ENCODE results near the gene CUL2.
"Not testable (repeated sequence)": the region's sequence is repeated elsewhere in the genome, so short reads cannot be mapped to it uniquely, and the experiment has no call there.

Gene CUL2

GRCh38 chr10:35075228-35075627 lies 14.9 kb downstream of the CUL2 start:
- no peak overlapping the region for H3K27ac ChIP-seq (ENCODE audit: low read length)
- H3K36me3 ChIP-seq (ENCODE audit: insufficient read depth, low read depth, low read length) = 0 out of 2 replicates have a peak, but pooled peaks cover 3% of the 10 kb centered on the region
- no peaks in the 10 kb centered on the region for H3K9me3 ChIP-seq (ENCODE audit: insufficient read depth, low read depth, low read length)
- H3K4me1 ChIP-seq (ENCODE audit: insufficient read depth, low read length) = no peaks in the 10 kb centered on the region
- no peaks in the 10 kb centered on the region for H3K27me3 ChIP-seq (ENCODE audit: insufficient read depth, low read length)
- no peak overlapping the region for H3K4me3 ChIP-seq (ENCODE audit: low read length)
- H3K9ac ChIP-seq (ENCODE audit: low read depth, low read length) = no peak overlapping the region

- Histone ChIP-seq H3K27ac (ENCODE audit: low read length) (no peak overlapping the region), H3K9me3 (ENCODE audit: insufficient read depth, low read depth, low read length) (no peaks in the 10 kb centered on the region), H3K4me3 (ENCODE audit: low read length) (no peak overlapping the region), H3K9ac (ENCODE audit: low read depth, low read length) (no peak overlapping the region), H3K36me3 (ENCODE audit: insufficient read depth, low read depth, low read length) (0 out of 2 replicates have a peak, but pooled peaks cover 6% of the 10 kb centered on the region), H3K27me3 (ENCODE audit: insufficient read depth, low read length) (no peaks in the 10 kb centered on the region), H3K4me1 (ENCODE audit: insufficient read depth, low read length) (no peaks in the 10 kb centered on the region)
Observed at GRCh38 chr10:35074266-35074665, 15.9 kb downstream of the CUL2 start.

- no peaks in the 10 kb centered on the region for H3K9me3 ChIP-seq (ENCODE audit: insufficient read depth, low read depth, low read length)
- H3K27ac ChIP-seq (ENCODE audit: low read length) = no peak overlapping the region
- H3K27me3 ChIP-seq (ENCODE audit: insufficient read depth, low read length) = no peaks in the 10 kb centered on the region
- peaks cover 19% of the 10 kb centered on the region for H3K36me3 ChIP-seq (ENCODE audit: insufficient read depth, low read depth, low read length)
- no peak overlapping the region for H3K4me3 ChIP-seq (ENCODE audit: low read length)
- no peak overlapping the region for H3K9ac ChIP-seq (ENCODE audit: low read depth, low read length)
- no peaks in the 10 kb centered on the region for H3K4me1 ChIP-seq (ENCODE audit: insufficient read depth, low read length)
Observed at GRCh38 chr10:35070521-35070920, 19.6 kb downstream of the CUL2 start.

- no peaks in the 10 kb centered on the region for H3K4me1 ChIP-seq (ENCODE audit: insufficient read depth, low read length)
- no peaks in the 10 kb centered on the region for H3K9me3 ChIP-seq (ENCODE audit: insufficient read depth, low read depth, low read length)
- H3K27me3 ChIP-seq (ENCODE audit: insufficient read depth, low read length) = no peaks in the 10 kb centered on the region
- peaks cover 56% of the 10 kb centered on the region for H3K36me3 ChIP-seq (ENCODE audit: insufficient read depth, low read depth, low read length)
- H3K27ac ChIP-seq (ENCODE audit: low read length) = no peak overlapping the region
- no peak overlapping the region for H3K9ac ChIP-seq (ENCODE audit: low read depth, low read length)
- no peak overlapping the region for H3K4me3 ChIP-seq (ENCODE audit: low read length)
Observed at GRCh38 chr10:35063837-35064454, 26.2 kb downstream of the CUL2 start.

- Histone ChIP-seq H3K9ac (ENCODE audit: low read depth, low read length) (no peak overlapping the region), H3K9me3 (ENCODE audit: insufficient read depth, low read depth, low read length) (no peaks in the 10 kb centered on the region), H3K4me3 (ENCODE audit: low read length) (no peak overlapping the region), H3K27me3 (ENCODE audit: insufficient read depth, low read length) (no peaks in the 10 kb centered on the region), H3K4me1 (ENCODE audit: insufficient read depth, low read length) (peaks cover 7% of the 10 kb centered on the region), H3K27ac (ENCODE audit: low read length) (no peak overlapping the region), H3K36me3 (ENCODE audit: insufficient read depth, low read depth, low read length) (peaks cover 61% of the 10 kb centered on the region)
Observed at GRCh38 chr10:35059481-35059880, 30.7 kb downstream of the CUL2 start.

- peaks cover 59% of the 10 kb centered on the region for H3K36me3 ChIP-seq (ENCODE audit: insufficient read depth, low read depth, low read length)
- peaks cover 7% of the 10 kb centered on the region for H3K4me1 ChIP-seq (ENCODE audit: insufficient read depth, low read length)
- 0 out of 2 replicates have a peak overlapping the region, but pooled peaks have one; percentile 8 for H3K4me3 ChIP-seq (ENCODE audit: low read length)
- no peaks in the 10 kb centered on the region for H3K9me3 ChIP-seq (ENCODE audit: insufficient read depth, low read depth, low read length)
- no peak overlapping the region for H3K27ac ChIP-seq (ENCODE audit: low read length)
- H3K9ac ChIP-seq (ENCODE audit: low read depth, low read length) = no peak overlapping the region
- H3K27me3 ChIP-seq (ENCODE audit: insufficient read depth, low read length) = no peaks in the 10 kb centered on the region
Observed at GRCh38 chr10:35058686-35059085, 31.5 kb downstream of the CUL2 start.

GRCh38 chr10:35058134-35058533 lies 32.0 kb downstream of the CUL2 start:
- Histone ChIP-seq H3K9me3 (ENCODE audit: insufficient read depth, low read depth, low read length) (no peaks in the 10 kb centered on the region), H3K27me3 (ENCODE audit: insufficient read depth, low read length) (no peaks in the 10 kb centered on the region), H3K36me3 (ENCODE audit: insufficient read depth, low read depth, low read length) (peaks cover 60% of the 10 kb centered on the region), H3K4me1 (ENCODE audit: insufficient read depth, low read length) (peaks cover 7% of the 10 kb centered on the region), H3K9ac (ENCODE audit: low read depth, low read length) (no peak overlapping the region), H3K4me3 (ENCODE audit: low read length) (0 out of 2 replicates have a peak overlapping the region, but pooled peaks have one; percentile 8), H3K27ac (ENCODE audit: low read length) (no peak overlapping the region)

- peaks cover 7% of the 10 kb centered on the region for H3K4me1 ChIP-seq (ENCODE audit: insufficient read depth, low read length)
- no peaks in the 10 kb centered on the region for H3K9me3 ChIP-seq (ENCODE audit: insufficient read depth, low read depth, low read length)
- no peaks in the 10 kb centered on the region for H3K27me3 ChIP-seq (ENCODE audit: insufficient read depth, low read length)
- peaks cover 57% of the 10 kb centered on the region for H3K36me3 ChIP-seq (ENCODE audit: insufficient read depth, low read depth, low read length)
- H3K9ac ChIP-seq (ENCODE audit: low read depth, low read length) = no peak overlapping the region
- no peak overlapping the region for H3K4me3 ChIP-seq (ENCODE audit: low read length)
- H3K27ac ChIP-seq (ENCODE audit: low read length) = no peak overlapping the region
Observed at GRCh38 chr10:35056686-35057085, 33.5 kb downstream of the CUL2 start.

- H3K9me3 ChIP-seq (ENCODE audit: insufficient read depth, low read depth, low read length) = no peaks in the 10 kb centered on the region
- H3K27me3 ChIP-seq (ENCODE audit: insufficient read depth, low read length) = no peaks in the 10 kb centered on the region
- no peak overlapping the region for H3K9ac ChIP-seq (ENCODE audit: low read depth, low read length)
- peaks cover 58% of the 10 kb centered on the region for H3K36me3 ChIP-seq (ENCODE audit: insufficient read depth, low read depth, low read length)
- peaks cover 7% of the 10 kb centered on the region for H3K4me1 ChIP-seq (ENCODE audit: insufficient read depth, low read length)
- no peak overlapping the region for H3K4me3 ChIP-seq (ENCODE audit: low read length)
- H3K27ac ChIP-seq (ENCODE audit: low read length) = no peak overlapping the region
Observed at GRCh38 chr10:35056133-35056532, 34.0 kb downstream of the CUL2 start.

GRCh38 chr10:35050568-35050967 lies 39.6 kb downstream of the CUL2 start:
- H3K27me3 ChIP-seq (ENCODE audit: insufficient read depth, low read length) = no peaks in the 10 kb centered on the region
- no peaks in the 10 kb centered on the region for H3K4me1 ChIP-seq (ENCODE audit: insufficient read depth, low read length)
- no peak overlapping the region for H3K27ac ChIP-seq (ENCODE audit: low read length)
- no peak overlapping the region for H3K4me3 ChIP-seq (ENCODE audit: low read length)
- H3K9me3 ChIP-seq (ENCODE audit: insufficient read depth, low read depth, low read length) = no peaks in the 10 kb centered on the region
- no peak overlapping the region for H3K9ac ChIP-seq (ENCODE audit: low read depth, low read length)
- peaks cover 37% of the 10 kb centered on the region for H3K36me3 ChIP-seq (ENCODE audit: insufficient read depth, low read depth, low read length)

GRCh38 chr10:35046074-35046473 lies 44.1 kb downstream of the CUL2 start:
- no peaks in the 10 kb centered on the region for H3K9me3 ChIP-seq (ENCODE audit: insufficient read depth, low read depth, low read length)
- no peak overlapping the region for H3K9ac ChIP-seq (ENCODE audit: low read depth, low read length)
- peaks cover 31% of the 10 kb centered on the region for H3K36me3 ChIP-seq (ENCODE audit: insufficient read depth, low read depth, low read length)
- no peak overlapping the region for H3K27ac ChIP-seq (ENCODE audit: low read length)
- no peak overlapping the region for H3K4me3 ChIP-seq (ENCODE audit: low read length)
- H3K4me1 ChIP-seq (ENCODE audit: insufficient read depth, low read length) = peaks cover 5% of the 10 kb centered on the region; the same call in 1 of the 2 replicates
- no peaks in the 10 kb centered on the region for H3K27me3 ChIP-seq (ENCODE audit: insufficient read depth, low read length)

- H3K9ac ChIP-seq (ENCODE audit: low read depth, low read length); H3K4me3 ChIP-seq (ENCODE audit: low read length); H3K27ac ChIP-seq (ENCODE audit: low read length); H3K9me3 ChIP-seq (ENCODE audit: insufficient read depth, low read depth, low read length); H3K27me3 ChIP-seq (ENCODE audit: insufficient read depth, low read length): not testable (repeated sequence)
- H3K36me3 ChIP-seq (ENCODE audit: insufficient read depth, low read depth, low read length) = peaks cover 31% of the 10 kb centered on the region
- H3K4me1 ChIP-seq (ENCODE audit: insufficient read depth, low read length) = peaks cover 13% of the 10 kb centered on the region; the same call in 1 of the 2 replicates
Observed at GRCh38 chr10:35045275-35045674, 44.9 kb downstream of the CUL2 start.

Measured in iPS-20b (cell line).